Peyer's patch (tissue), 4 donors: ENCODE data around the gene NUP107.

Experiments used
- CTCF ChIP-seq, 6 experiments: fragments of 450-650 bp in 4 of 6; fragments of 200-600 bp in 2 of 6; sonication (generic) in 1 of 6; IDR thresholded peaks; one replicate each; pipeline ENCODE4 v1.5.1; 2017 to 2019; ENCODE audit warnings: antibody characterized with exemption in 6 of 6, mild to moderate bottlenecking in 3 of 6, moderate library complexity in 1 of 6
- POLR2A ChIP-seq, 2 donors: fragments of 450-650 bp; IDR thresholded peaks; one replicate each; pipeline ENCODE4 v1.5.1; 2017; ENCODE audit warnings: antibody characterized with exemption in 2 of 2, mild to moderate bottlenecking in 2 of 2, moderate library complexity in 2 of 2

- TF ChIP-seq CTCF (IDR thresholded peaks at IDR 0.05) (no peak), POLR2A (IDR thresholded peaks at IDR 0.05) (no peak)
Measured at GRCh38 chr12:68749443-68749842, 62.7 kb downstream of the NUP107 start.
